ENCODE data around the gene TM4SF4.

TM4SF4 gene

GRCh38 chr3:149468504-149469212 lies 5.8 kb upstream of the TM4SF4 start:
- Histone ChIP-seq H3K9me2 (replicated peaks; ENCODE audit: insufficient read depth, low read length) (no peaks in the 10 kb centered on the region), H3K4me2 (ENCODE audit: low read depth, low read length) (peak overlapping the region; percentile 60), H2AFZ (ENCODE audit: low read length) (peak overlapping the region; percentile 61), H3F3A (ENCODE audit: insufficient read depth, low read length) (no peaks in the 10 kb centered on the region), H3K9ac (ENCODE audit: low read length) (no peak overlapping the region; the same call in 1 of the 2 replicates), H3K79me2 (ENCODE audit: low read length) (no peaks in the 10 kb centered on the region), H3K4me3 (ENCODE audit: low read length) (no peak overlapping the region; the same call in 1 of the 2 replicates), H3K27ac (ENCODE audit: low read length) (peak overlapping the region; percentile 35; the same call in 1 of the 2 replicates), H3K4me1 (ENCODE audit: low read length) (peaks cover 23% of the 10 kb centered on the region), H3K36me3 (replicated peaks; ENCODE audit: insufficient read depth, low read length) (no peaks in the 10 kb centered on the region), H4K20me1 (ENCODE audit: insufficient read depth, low read length) (no peaks in the 10 kb centered on the region), H3K27me3 (replicated peaks; ENCODE audit: insufficient read depth, low read length) (no peaks in the 10 kb centered on the region), H3K9me3 (replicated peaks; ENCODE audit: insufficient read depth, low read length) (no peaks in the 10 kb centered on the region)
- TF ChIP-seq EZH2 (optimal IDR thresholded peaks at IDR 0.05; ENCODE audit: low read depth, low read length) (no peak), CTCF (IDR thresholded peaks at IDR 0.05; ENCODE audit: low read length) (no peak), EZH2phosphoT487 (IDR thresholded peaks at IDR 0.05; ENCODE audit: low read length) (no peak)
- DNase-seq = peak; percentile 69

- no peaks in the 10 kb centered on the region for H4K20me1 ChIP-seq (ENCODE audit: insufficient read depth, low read length)
- H3K4me3 ChIP-seq (ENCODE audit: low read length) = no peak overlapping the region
- H2AFZ ChIP-seq (ENCODE audit: low read length) = no peak overlapping the region
- H3K79me2 ChIP-seq (ENCODE audit: low read length) = no peaks in the 10 kb centered on the region
- H3K27ac ChIP-seq (ENCODE audit: low read length) = no peak overlapping the region
- no peak overlapping the region for H3K4me2 ChIP-seq (ENCODE audit: low read depth, low read length)
- H3K9ac ChIP-seq (ENCODE audit: low read length) = no peak overlapping the region
- peaks cover 23% of the 10 kb centered on the region for H3K4me1 ChIP-seq (ENCODE audit: low read length)
- no peak for TF ChIP-seq EZH2phosphoT487 (IDR thresholded peaks at IDR 0.05; ENCODE audit: low read length)
- TF ChIP-seq CTCF (IDR thresholded peaks at IDR 0.05; ENCODE audit: low read length) = no peak
- no peaks in the 10 kb centered on the region for H3K27me3 ChIP-seq (replicated peaks; ENCODE audit: insufficient read depth, low read length)
- H3K9me2 ChIP-seq (replicated peaks; ENCODE audit: insufficient read depth, low read length) = no peaks in the 10 kb centered on the region
- DNase-seq = no peak
- H3K9me3 ChIP-seq (replicated peaks; ENCODE audit: insufficient read depth, low read length) = no peaks in the 10 kb centered on the region
- H3F3A ChIP-seq (ENCODE audit: insufficient read depth, low read length) = no peaks in the 10 kb centered on the region
- no peaks in the 10 kb centered on the region for H3K36me3 ChIP-seq (replicated peaks; ENCODE audit: insufficient read depth, low read length)
These were observed 4.1 kb upstream of the TM4SF4 start for GRCh38 chr3:149470381-149470780.

- no peaks in the 10 kb centered on the region for H3K36me3 ChIP-seq (replicated peaks; ENCODE audit: insufficient read depth, low read length)
- no peaks in the 10 kb centered on the region for H3F3A ChIP-seq (ENCODE audit: insufficient read depth, low read length)
- no peak for DNase-seq
- peaks cover 23% of the 10 kb centered on the region for H3K4me1 ChIP-seq (ENCODE audit: low read length)
- TF ChIP-seq EZH2 (optimal IDR thresholded peaks at IDR 0.05; ENCODE audit: low read depth, low read length) (no peak), EZH2phosphoT487 (IDR thresholded peaks at IDR 0.05; ENCODE audit: low read length) (no peak), CTCF (IDR thresholded peaks at IDR 0.05; ENCODE audit: low read length) (no peak)
- peak overlapping the region; percentile 24; the same call in 1 of the 2 replicates for H2AFZ ChIP-seq (ENCODE audit: low read length)
- no peaks in the 10 kb centered on the region for H3K9me2 ChIP-seq (replicated peaks; ENCODE audit: insufficient read depth, low read length)
- no peak overlapping the region for H3K4me3 ChIP-seq (ENCODE audit: low read length)
- no peaks in the 10 kb centered on the region for H3K27me3 ChIP-seq (replicated peaks; ENCODE audit: insufficient read depth, low read length)
- no peaks in the 10 kb centered on the region for H3K9me3 ChIP-seq (replicated peaks; ENCODE audit: insufficient read depth, low read length)
- no peak overlapping the region for H3K4me2 ChIP-seq (ENCODE audit: low read depth, low read length)
- H4K20me1 ChIP-seq (ENCODE audit: insufficient read depth, low read length) = no peaks in the 10 kb centered on the region
- no peaks in the 10 kb centered on the region for H3K79me2 ChIP-seq (ENCODE audit: low read length)
- H3K9ac ChIP-seq (ENCODE audit: low read length) = no peak overlapping the region
- no peak overlapping the region for H3K27ac ChIP-seq (ENCODE audit: low read length)
These were observed 2.3 kb upstream of the TM4SF4 start for GRCh38 chr3:149472030-149472797.
